Naive B cell (primary cell): ENCODE results near the gene TCF7L2. TPM values are rescaled to one million over a fixed set of nuclear protein-coding genes. Genes with fewer than 3 reads are reported as not detected.

Source experiments
- ATAC-seq, 2 donors: fragments of 150-1000 bp; cut with Tn5 transposase; 2 replicates each; pipeline ENCODE4 v1.10.0; 2021; ENCODE audit warnings: low read depth in 2 of 2, mild to moderate bottlenecking in 2 of 2, moderate library complexity in 2 of 2
- DNase-seq: peaks from one replicate; pipeline ENCODE4 v3.0.0; 2022
- H3K27ac Mint-ChIP-seq, 6 donors: one replicate each; pipeline ENCODE4 v1.8.0; 2020 to 2022; ENCODE audit warnings: mild to moderate bottlenecking in 6 of 6, mixed read lengths in 6 of 6, moderate library complexity in 5 of 6, inconsistent platforms in 2 of 6
- H3K27me3 Mint-ChIP-seq, 3 donors: one replicate each; pipeline ENCODE4 v1.8.0; 2021 to 2022; ENCODE audit warnings: mixed read lengths in 3 of 3, mild to moderate bottlenecking in 1 of 3
- H3K36me3 Mint-ChIP-seq, 2 donors: one replicate each; pipeline ENCODE4 v1.8.0; 2020 to 2022; ENCODE audit warnings: mixed read lengths in 2 of 2, inconsistent platforms in 1 of 2, mild to moderate bottlenecking in 1 of 2
- H3K4me1 Mint-ChIP-seq, 3 donors: one replicate each; pipeline ENCODE4 v1.8.0; 2020 to 2022; ENCODE audit warnings: mixed read lengths in 3 of 3, inconsistent platforms in 1 of 3, mild to moderate bottlenecking in 1 of 3, moderate library complexity in 1 of 3
- H3K4me3 Mint-ChIP-seq, 8 donors: one replicate each; pipeline ENCODE4 v1.8.0; 2020 to 2022; ENCODE audit warnings: mild to moderate bottlenecking in 8 of 8, mixed read lengths in 8 of 8, moderate library complexity in 8 of 8, inconsistent platforms in 2 of 8
- H3K9me3 Mint-ChIP-seq, 7 donors: one replicate each; pipeline ENCODE4 v1.8.0; 2020 to 2022; ENCODE audit warnings: mixed read lengths in 7 of 7, mild to moderate bottlenecking in 5 of 7, inconsistent platforms in 2 of 7, moderate library complexity in 1 of 7
- polyA plus RNA-seq, 6 donors: library from polyadenylated mRNA; unstranded; fragments of 300-500 nt; fragmentation: Illumina TruSeq; gene quantifications; one replicate each; pipeline ENCODE4 v1.2.3, GENCODE V29; 2021; ENCODE audit warnings: low read depth in 6 of 6

TCF7L2 gene
- polyA plus RNA-seq, 6 donors from 2014 or later, result 0.30 TPM; not detected in 5

DNA sequence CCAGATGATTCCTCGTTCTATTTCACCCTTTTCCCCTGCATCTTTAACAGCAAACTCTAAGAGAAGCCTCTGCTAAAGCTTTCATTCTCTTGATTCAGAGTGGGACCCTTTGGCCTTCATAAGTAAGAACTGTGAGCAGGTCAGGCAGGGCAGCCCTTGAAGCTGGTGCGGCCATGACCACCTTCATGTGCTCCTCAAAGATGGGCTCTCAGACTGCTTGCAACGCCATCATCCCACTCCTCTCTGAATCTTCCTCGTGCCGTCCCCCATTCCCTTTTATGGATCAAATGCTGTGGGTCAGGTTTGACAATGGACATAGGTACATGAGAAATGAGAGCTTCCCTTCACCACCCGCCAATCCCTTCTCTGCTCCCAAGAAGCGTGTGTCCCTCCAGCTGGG is 207.4 kb downstream of the TCF7L2 start:
- H3K27me3 Mint-ChIP-seq, result peaks cover 0 to 5% (median 0%) of the 10 kb centered on the region in 3 donors
- no peaks in the 10 kb centered on the region for H3K9me3 Mint-ChIP-seq
- peaks cover 0 to 6% of the 10 kb centered on the region in 2 donors for H3K36me3 Mint-ChIP-seq
- no peaks in the 10 kb centered on the region for H3K4me1 Mint-ChIP-seq
- no peak overlapping the region for H3K4me3 Mint-ChIP-seq
- no peak for DNase-seq
- ATAC-seq, result no peak
- H3K27ac Mint-ChIP-seq, result no peak overlapping the region

DNA sequence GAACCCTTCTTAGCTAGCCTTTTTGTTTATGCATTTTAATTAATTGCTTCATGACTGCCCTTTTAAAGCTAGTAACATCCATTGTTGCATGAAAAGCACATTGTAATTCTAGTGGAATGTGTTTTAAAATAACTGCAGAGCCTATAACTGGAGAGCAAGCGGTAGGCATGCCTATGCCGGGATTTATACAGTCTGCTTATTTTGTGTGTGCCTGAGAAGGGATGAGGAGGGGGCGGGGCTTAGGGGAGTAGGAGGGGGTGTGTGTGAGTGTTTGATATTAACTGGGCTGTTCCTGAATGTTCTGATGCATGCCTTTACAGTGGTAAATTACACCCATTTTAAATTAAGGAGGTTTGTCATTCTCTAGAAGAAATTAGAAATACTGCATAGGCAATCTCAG is 208.1 kb downstream of the TCF7L2 start:
- Mint-ChIP-seq H3K4me1 (no peaks in the 10 kb centered on the region), H3K4me3 (no peak overlapping the region), H3K36me3 (peaks cover 0 to 3% of the 10 kb centered on the region in 2 donors), H3K27ac (peak overlapping the region in 1 of 6 donors; percentile 18), H3K27me3 (peaks cover 0 to 5% (median 0%) of the 10 kb centered on the region in 3 donors), H3K9me3 (no peaks in the 10 kb centered on the region)
- ATAC-seq, result no peak
- DNase-seq, result no peak

DNA sequence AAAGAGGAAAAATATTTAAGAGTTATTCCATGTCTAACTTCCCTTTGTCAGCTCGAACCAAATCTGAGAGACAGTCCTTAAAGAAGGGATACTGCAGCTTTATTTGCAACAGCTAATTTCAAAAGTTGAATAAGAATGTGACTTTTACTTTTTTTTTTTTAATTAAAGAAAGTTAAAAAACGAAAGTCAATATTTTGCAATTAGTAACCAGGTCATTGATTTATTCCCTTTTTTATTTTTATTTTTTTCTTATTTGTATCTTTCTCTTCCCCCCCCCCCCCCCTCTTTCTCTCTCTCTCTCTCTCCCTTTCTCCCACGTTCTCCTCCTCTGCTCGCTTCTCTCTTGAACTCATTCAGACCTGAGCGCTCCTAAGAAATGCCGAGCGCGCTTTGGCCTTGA is 209.5 kb downstream of the TCF7L2 start:
- H3K27me3 Mint-ChIP-seq, result peaks cover 0 to 5% (median 0%) of the 10 kb centered on the region in 3 donors
- H3K9me3 Mint-ChIP-seq, result no peaks in the 10 kb centered on the region
- H3K36me3 Mint-ChIP-seq, result no peaks in the 10 kb centered on the region
- DNase-seq (no peak), ATAC-seq (no peak)
- no peak overlapping the region for H3K4me3 Mint-ChIP-seq
- H3K27ac Mint-ChIP-seq, result no peak overlapping the region
- H3K4me1 Mint-ChIP-seq, result no peaks in the 10 kb centered on the region

DNA sequence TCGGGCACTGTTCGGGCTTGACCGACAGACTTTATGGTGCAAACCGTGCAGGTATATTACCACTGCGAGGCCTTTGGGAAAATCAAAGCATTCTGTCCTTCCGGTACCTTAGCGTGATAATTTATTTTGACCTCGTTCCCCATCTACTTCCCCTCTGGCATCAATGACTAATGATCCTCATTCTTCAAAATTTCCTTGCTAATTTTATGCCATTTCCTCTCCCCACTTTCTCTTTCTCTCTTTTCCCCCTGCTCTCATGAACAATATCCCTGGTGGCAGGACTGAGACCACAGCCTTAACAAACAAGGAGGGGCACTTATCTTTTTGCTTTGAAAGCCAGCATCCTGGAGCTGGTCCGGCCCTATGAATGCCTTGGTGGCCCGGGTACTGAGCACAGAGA is 210.6 kb downstream of the TCF7L2 start:
- ATAC-seq (no peak), DNase-seq (no peak)
- Mint-ChIP-seq H3K4me1 (no peaks in the 10 kb centered on the region), H3K36me3 (no peaks in the 10 kb centered on the region), H3K4me3 (no peak overlapping the region), H3K9me3 (no peaks in the 10 kb centered on the region), H3K27me3 (peaks cover 0 to 5% (median 0%) of the 10 kb centered on the region in 3 donors), H3K27ac (peak overlapping the region in 1 of 6 donors; percentile 56)

DNA sequence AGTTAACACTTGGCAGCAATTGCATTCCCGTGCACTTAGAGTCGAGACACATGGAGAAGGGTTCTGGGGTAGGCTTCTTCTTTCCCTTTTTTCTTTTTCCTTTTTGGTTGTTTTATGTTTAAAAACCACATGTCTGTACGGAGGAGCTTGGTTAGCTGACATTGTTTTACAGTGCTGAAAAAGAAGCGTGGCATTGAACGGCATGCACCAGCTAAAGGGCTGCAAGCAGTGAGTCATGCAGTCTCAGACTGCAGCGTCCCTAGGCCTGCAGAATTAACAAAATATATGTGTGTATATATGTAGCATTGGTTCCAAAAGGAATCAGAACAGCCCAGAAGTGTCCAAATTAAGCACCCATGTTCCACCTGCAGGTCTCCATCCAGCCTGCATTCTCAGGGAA is 211.0 kb downstream of the TCF7L2 start:
- peaks cover 0 to 5% (median 0%) of the 10 kb centered on the region in 3 donors for H3K27me3 Mint-ChIP-seq
- ATAC-seq (no peak), DNase-seq (no peak)
- no peaks in the 10 kb centered on the region for H3K9me3 Mint-ChIP-seq
- no peak overlapping the region for H3K4me3 Mint-ChIP-seq
- no peaks in the 10 kb centered on the region for H3K4me1 Mint-ChIP-seq
- H3K27ac Mint-ChIP-seq, result peak overlapping the region in 1 of 6 donors; percentile 56
- no peaks in the 10 kb centered on the region for H3K36me3 Mint-ChIP-seq

DNA sequence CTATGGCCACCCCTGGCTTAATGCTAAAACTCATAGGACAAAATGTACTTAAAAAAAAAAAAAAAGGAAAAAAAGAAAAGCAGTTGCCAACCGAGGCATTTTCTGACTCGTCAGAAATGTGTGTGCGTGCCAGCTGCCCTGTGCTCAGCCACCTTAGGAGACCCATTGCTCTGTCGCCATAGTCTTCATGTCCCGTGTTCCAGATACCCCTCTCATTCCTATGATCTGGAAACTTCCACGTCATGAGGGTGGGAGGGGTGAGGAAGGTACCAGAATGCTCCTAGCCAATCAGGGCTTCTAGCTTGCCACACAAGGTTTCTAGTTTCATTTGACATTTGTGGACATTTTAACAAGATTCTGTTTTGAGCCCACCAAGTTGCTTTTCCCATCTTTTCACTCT is 212.9 kb downstream of the TCF7L2 start:
- H3K9me3 Mint-ChIP-seq, result no peaks in the 10 kb centered on the region
- DNase-seq (no peak), ATAC-seq (no peak)
- H3K27me3 Mint-ChIP-seq, result peaks cover 0 to 5% (median 0%) of the 10 kb centered on the region in 3 donors
- H3K4me1 Mint-ChIP-seq, result no peaks in the 10 kb centered on the region
- no peak overlapping the region for H3K27ac Mint-ChIP-seq
- H3K36me3 Mint-ChIP-seq, result no peaks in the 10 kb centered on the region
- H3K4me3 Mint-ChIP-seq, result no peak overlapping the region

DNA sequence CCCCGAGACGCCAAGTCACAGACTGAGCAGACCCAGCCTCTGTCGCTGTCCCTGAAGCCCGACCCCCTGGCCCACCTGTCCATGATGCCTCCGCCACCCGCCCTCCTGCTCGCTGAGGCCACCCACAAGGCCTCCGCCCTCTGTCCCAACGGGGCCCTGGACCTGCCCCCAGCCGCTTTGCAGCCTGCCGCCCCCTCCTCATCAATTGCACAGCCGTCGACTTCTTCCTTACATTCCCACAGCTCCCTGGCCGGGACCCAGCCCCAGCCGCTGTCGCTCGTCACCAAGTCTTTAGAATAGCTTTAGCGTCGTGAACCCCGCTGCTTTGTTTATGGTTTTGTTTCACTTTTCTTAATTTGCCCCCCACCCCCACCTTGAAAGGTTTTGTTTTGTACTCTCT is 215.6 kb downstream of the TCF7L2 start:
- DNase-seq (no peak), ATAC-seq (no peak)
- H3K9me3 Mint-ChIP-seq, result no peaks in the 10 kb centered on the region
- H3K4me1 Mint-ChIP-seq, result peaks cover 5 to 13% (median 10%) of the 10 kb centered on the region in 3 donors
- peaks cover 5 to 9% (median 7%) of the 10 kb centered on the region in 3 donors for H3K27me3 Mint-ChIP-seq
- no peak overlapping the region for H3K4me3 Mint-ChIP-seq
- H3K27ac Mint-ChIP-seq, result peak overlapping the region in 1 of 6 donors; percentile 22
- H3K36me3 Mint-ChIP-seq, result no peaks in the 10 kb centered on the region

DNA sequence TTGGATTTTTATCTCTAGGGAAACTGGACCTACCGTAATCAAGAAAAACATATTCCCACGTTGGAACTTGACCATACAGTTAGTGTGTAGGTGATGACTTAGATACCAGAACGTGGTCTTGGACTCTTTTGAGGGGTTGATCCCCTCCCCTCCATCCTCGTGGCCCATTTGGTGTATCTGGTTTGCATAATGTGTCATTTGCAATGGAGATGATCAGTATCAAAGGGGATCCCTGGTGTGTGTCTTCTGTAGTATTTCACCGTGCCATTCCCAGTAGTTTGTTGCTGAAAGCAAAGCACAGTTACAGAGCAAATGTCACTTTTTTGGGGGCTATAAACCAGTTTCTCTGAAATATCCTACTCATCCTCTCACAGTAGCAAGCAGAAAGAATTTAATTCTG is 217.7 kb downstream of the TCF7L2 start:
- DNase-seq, result no peak
- Mint-ChIP-seq H3K36me3 (no peaks in the 10 kb centered on the region), H3K9me3 (no peaks in the 10 kb centered on the region), H3K27me3 (peaks cover 5 to 9% (median 7%) of the 10 kb centered on the region in 3 donors), H3K27ac (peak overlapping the region in 1 of 6 donors; percentile 4), H3K4me1 (peaks cover 5 to 16% (median 10%) of the 10 kb centered on the region in 3 donors), H3K4me3 (no peak overlapping the region)
- ATAC-seq, result no peak

DNA sequence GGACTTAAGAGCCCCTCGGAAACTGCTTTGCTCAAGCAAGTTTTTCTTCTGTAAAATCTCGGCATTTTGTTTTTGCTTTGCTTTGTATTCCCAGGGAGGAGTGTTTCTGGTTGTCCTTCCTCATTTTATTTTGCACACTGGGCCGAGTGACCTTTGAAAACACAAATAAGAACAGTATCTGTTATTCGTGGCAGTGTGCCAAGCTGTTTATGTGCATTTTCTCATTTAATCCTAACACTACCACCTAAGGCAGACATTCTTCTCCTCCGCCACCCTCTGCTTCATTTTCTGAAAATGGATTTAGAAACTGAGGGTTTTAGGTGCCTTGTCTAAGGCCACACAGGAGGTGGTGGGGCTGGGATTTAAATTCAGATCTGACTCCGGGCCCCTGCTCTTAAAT is 218.5 kb downstream of the TCF7L2 start:
- DNase-seq (no peak), ATAC-seq (no peak)
- Mint-ChIP-seq H3K9me3 (no peaks in the 10 kb centered on the region), H3K27me3 (peaks cover 5 to 9% (median 7%) of the 10 kb centered on the region in 3 donors), H3K27ac (no peak overlapping the region), H3K36me3 (no peaks in the 10 kb centered on the region), H3K4me1 (peaks cover 5 to 16% (median 10%) of the 10 kb centered on the region in 3 donors), H3K4me3 (no peak overlapping the region)

DNA sequence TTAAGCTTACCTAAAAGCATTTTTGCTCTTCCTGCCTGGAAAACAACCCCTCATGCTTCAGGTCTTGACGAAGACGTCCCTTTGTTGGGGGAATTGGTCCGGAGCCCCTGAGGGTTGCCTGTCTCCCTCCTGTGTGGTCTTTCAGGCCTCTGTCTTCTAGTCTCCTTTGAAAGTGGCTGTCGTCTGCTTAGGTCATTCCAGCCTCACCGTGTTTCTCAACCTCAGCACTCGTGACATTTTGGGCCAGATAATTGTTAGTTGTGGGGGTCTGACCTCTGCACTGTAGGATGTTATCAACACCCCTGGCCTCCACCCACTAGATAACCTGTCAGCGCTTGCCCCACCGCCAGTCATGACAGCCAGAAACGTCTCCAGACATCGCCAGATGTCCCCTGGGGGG is 219.1 kb downstream of the TCF7L2 start:
- Mint-ChIP-seq H3K9me3 (no peaks in the 10 kb centered on the region), H3K27ac (peak overlapping the region in 3 of 6 donors; percentile 24 to 82 (median 67)), H3K4me1 (peaks cover 5 to 16% (median 10%) of the 10 kb centered on the region in 3 donors), H3K36me3 (no peaks in the 10 kb centered on the region), H3K4me3 (no peak overlapping the region), H3K27me3 (peaks cover 5 to 9% (median 7%) of the 10 kb centered on the region in 3 donors)
- DNase-seq (no peak), ATAC-seq (no peak)

DNA sequence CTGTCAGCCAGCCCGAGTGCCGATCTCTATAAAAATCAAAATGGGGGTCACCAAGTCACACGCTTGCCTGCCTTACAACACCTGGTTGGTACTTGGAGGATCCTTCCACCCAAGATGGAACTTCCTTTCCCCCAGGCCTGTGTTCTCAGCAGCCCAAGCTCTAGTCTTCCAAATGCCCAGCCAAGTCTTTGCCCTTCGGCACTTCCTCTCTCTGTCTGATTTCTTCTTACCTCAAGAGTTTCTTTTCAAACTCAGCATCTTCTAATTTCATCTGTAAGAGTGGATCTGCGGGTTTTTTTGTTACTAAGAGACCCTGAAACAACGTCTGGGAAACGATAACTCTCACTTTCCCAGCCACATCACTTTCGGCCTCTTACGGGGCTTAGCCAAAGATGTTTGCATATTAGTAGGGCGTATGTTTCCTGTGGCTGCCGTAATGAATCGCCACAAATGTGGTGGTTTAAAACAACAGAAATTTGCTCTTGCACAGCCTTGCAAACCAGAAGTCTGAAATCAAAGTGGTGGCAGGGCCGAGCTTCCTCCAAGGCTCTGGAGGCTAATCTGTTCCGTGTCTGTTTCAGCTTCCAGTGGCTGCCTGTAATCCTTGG is 219.9 kb downstream of the TCF7L2 start:
- no peaks in the 10 kb centered on the region for H3K36me3 Mint-ChIP-seq
- peaks cover 5 to 16% (median 10%) of the 10 kb centered on the region in 3 donors for H3K4me1 Mint-ChIP-seq
- peak overlapping the region in 5 of 6 donors; percentile 28 to 88 (median 82) for H3K27ac Mint-ChIP-seq
- ATAC-seq (peak; percentile 72 to 82), DNase-seq (peak; percentile 42)
- peaks cover 5 to 9% (median 7%) of the 10 kb centered on the region in 3 donors for H3K27me3 Mint-ChIP-seq
- peak overlapping the region in 5 of 8 donors; percentile 0 to 67 (median 42) for H3K4me3 Mint-ChIP-seq
- no peaks in the 10 kb centered on the region for H3K9me3 Mint-ChIP-seq

DNA sequence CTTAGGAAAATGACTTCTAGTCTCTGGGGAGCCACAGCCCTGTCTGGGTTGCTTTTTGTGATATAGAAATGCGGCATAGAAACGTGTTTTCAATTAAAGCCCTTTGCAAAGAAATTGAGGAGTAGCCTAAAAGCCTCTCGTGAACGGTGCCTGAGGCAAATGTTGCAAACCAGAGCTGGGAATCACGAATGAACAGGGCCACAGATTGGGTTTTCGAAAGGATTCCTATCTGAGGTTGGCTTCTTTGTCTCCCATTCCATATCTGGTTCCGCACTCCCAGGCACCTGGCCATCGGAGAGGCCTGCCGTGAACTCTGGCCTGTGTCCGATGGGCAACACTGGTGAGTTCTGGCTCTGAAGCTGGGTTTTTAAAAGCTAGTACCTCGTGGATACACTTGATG is 221.6 kb downstream of the TCF7L2 start:
- Mint-ChIP-seq H3K9me3 (no peaks in the 10 kb centered on the region), H3K4me3 (no peak overlapping the region), H3K36me3 (no peaks in the 10 kb centered on the region), H3K4me1 (peaks cover 5 to 16% (median 10%) of the 10 kb centered on the region in 3 donors), H3K27me3 (peaks cover 5 to 9% (median 7%) of the 10 kb centered on the region in 3 donors), H3K27ac (no peak overlapping the region)
- DNase-seq (no peak), ATAC-seq (no peak)

DNA sequence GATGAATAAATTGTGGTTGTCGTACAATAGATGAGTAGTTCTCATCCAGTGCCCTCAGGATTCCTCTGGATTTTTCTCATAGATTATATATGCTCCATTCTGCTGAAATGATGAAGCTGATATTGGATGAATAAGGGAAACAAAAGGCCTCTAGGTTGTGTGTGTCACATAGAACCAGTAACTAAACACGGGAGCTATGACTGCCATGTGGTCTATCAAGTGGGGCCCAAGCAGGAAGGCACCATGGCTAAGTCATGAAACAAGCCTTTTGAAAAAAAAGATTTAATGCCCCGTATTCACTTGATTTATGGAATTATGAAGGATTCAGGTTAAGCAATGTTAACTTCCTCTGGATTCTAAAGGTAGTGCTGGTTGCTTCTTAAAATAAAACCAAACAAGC is 225.1 kb downstream of the TCF7L2 start:
- Mint-ChIP-seq H3K27ac (no peak overlapping the region), H3K4me3 (no peak overlapping the region), H3K36me3 (no peaks in the 10 kb centered on the region), H3K27me3 (no peaks in the 10 kb centered on the region), H3K4me1 (peaks cover 4 to 7% (median 5%) of the 10 kb centered on the region in 3 donors), H3K9me3 (no peaks in the 10 kb centered on the region)
- DNase-seq (no peak), ATAC-seq (no peak)

DNA sequence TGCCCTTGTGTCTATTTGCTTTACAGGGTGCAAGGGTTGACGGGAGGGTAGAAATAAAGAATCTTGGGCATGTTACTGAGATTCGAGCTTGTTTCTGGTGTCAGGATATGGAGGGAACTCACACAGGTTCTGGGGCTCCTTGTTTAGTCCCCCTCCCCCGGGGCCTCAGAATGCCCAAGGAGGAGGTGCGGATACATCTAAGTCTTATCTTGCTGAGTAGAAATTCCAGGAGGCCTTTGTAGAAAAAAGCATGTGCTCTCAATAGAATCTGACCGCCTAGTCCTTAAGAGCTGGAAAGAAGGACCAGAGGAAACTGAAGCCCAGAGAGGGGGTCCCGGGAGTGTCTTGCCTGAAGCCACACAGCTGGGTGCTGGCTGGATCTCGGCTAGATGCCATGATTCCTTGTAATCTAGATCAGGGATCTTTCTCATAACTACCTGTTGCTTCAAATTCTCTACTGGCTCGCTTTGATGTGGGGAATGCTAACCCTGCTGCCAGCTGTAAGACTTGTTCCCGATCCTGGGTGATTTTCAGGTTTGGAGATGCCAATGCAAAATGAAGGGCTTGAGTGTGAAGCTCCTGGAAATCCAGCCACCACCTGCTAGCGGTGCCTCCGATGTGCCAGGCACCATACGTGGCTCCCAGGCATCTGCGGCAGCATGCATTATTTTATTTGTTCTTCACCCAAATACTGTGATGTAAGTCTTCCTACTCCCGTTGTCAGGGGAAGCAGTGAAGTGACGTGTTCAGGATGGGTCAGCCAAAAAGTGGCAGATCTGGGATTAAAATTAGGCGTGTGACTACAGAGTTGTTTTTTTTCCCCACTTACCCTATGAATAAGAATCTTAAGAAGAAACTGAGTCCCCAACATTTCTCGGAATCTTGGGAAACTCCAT is 226.0 kb downstream of the TCF7L2 start:
- H3K36me3 Mint-ChIP-seq, result no peaks in the 10 kb centered on the region
- H3K27ac Mint-ChIP-seq, result peak overlapping the region in 1 of 6 donors; percentile 33
- H3K4me1 Mint-ChIP-seq, result no peaks in the 10 kb centered on the region
- H3K9me3 Mint-ChIP-seq, result no peaks in the 10 kb centered on the region
- ATAC-seq (no peak), DNase-seq (no peak)
- H3K27me3 Mint-ChIP-seq, result no peaks in the 10 kb centered on the region
- H3K4me3 Mint-ChIP-seq, result no peak overlapping the region
